ENCODE results near the gene UBE2G2.

UBE2G2 gene

DNA sequence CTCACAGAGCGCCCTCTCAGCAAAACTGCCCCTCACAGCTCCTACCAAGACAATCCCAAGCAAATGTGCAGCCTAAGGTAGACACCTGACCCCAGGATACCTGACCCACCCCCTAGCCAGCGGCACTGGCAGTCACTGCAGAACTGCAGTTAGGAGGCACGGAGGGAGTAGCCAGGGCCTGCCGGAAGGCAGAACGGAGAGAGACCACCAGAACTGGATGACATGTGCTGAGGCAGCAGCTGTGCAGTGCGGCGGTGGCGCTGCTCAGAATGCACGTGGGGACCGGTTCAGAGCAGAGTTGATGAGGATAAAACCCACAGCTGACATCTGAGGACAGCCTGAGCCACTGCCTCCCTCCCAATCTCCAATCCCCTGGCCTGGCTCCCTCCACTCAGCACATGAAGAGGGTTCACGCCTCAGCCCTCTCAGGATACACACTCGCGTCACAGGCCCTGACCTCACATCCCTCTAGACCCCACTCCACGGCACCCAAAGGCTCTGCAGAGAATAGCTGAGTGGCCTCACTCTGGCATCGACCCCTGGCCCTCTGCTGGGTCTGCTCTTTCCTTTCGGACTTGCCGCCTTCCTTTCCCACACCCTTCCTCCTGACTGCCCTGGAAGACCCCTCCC, 29.6 kb downstream of the UBE2G2 start:
- TF ChIP-seq, protein P1, sequence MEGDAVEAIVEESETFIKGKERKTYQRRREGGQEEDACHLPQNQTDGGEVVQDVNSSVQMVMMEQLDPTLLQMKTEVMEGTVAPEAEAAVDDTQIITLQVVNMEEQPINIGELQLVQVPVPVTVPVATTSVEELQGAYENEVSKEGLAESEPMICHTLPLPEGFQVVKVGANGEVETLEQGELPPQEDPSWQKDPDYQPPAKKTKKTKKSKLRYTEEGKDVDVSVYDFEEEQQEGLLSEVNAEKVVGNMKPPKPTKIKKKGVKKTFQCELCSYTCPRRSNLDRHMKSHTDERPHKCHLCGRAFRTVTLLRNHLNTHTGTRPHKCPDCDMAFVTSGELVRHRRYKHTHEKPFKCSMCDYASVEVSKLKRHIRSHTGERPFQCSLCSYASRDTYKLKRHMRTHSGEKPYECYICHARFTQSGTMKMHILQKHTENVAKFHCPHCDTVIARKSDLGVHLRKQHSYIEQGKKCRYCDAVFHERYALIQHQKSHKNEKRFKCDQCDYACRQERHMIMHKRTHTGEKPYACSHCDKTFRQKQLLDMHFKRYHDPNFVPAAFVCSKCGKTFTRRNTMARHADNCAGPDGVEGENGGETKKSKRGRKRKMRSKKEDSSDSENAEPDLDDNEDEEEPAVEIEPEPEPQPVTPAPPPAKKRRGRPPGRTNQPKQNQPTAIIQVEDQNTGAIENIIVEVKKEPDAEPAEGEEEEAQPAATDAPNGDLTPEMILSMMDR (conservative IDR thresholded peaks at IDR 0.05; ENCODE audit: low read depth, low read length) = no peak
- DNase-seq (ENCODE audit: low read depth) = no peak
- no peak overlapping the region for H3K4me3 ChIP-seq (ENCODE audit: low read depth, low read length)

GRCh38 chr21:44767834-44768831, 33.5 kb downstream of the UBE2G2 start:
- no peak overlapping the region for H3K4me3 ChIP-seq (ENCODE audit: low read depth, low read length)
- TF ChIP-seq, protein P1 (conservative IDR thresholded peaks at IDR 0.05; ENCODE audit: low read depth, low read length) = no peak
- DNase-seq (ENCODE audit: low read depth) = no peak

DNA sequence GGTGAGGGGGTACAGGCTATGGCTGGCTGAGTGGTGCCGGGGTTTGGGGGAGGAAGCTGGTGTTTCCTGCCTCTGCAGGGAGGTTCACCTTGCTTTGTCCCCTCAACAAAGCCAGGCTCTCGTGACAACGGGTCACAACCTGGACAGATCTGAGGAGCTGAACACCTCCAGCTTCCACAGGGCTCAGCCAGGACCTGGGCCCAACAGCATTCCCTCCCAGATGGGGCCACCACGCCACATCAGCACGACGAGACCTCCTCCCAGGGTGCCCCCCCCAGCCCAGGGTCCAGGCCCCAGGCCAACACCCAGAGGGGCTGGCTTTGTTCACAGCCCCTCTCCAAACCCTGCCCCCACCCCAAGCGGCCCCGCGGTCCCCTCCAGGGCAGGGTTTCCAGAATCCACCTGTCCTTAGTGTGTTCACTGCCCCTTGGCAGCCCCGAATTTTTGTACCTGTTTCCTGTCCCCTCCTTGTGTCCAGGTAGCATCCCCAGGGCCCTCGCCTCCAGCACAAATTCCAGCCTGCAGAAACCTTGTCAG, 34.7 kb downstream of the UBE2G2 start:
- TF ChIP-seq, protein P1 (conservative IDR thresholded peaks at IDR 0.05; ENCODE audit: low read depth, low read length) = no peak
- DNase-seq (ENCODE audit: low read depth) = no peak
- H3K4me3 ChIP-seq (ENCODE audit: low read depth, low read length) = no peak overlapping the region

- H3K4me3 ChIP-seq (ENCODE audit: low read depth, low read length) = no peak overlapping the region
- DNase-seq (ENCODE audit: low read depth) = no peak
- TF ChIP-seq, protein P1 (conservative IDR thresholded peaks at IDR 0.05; ENCODE audit: low read depth, low read length) = no peak
These were observed 35.4 kb downstream of the UBE2G2 start for GRCh38 chr21:44766014-44766817.

- DNase-seq (ENCODE audit: low read depth) = peak; percentile 34
- TF ChIP-seq, protein P1 (conservative IDR thresholded peaks at IDR 0.05; ENCODE audit: low read depth, low read length) = no peak
- no peak overlapping the region for H3K4me3 ChIP-seq (ENCODE audit: low read depth, low read length)
These were observed 36.2 kb downstream of the UBE2G2 start for GRCh38 chr21:44765231-44766013.
